Stimulated activated naive B cell treated with anti-CD40 and anti-IgM and Interleukin-4, amounts not matched to agents 10 μg/mL and 1 μg/mL and 100 μg/mL, for 72 hours (primary cell): ENCODE measurements around the gene HYAL1.

Source experiments
- ATAC-seq, 2 donors: fragments of 150-1000 bp; cut with Tn5 transposase; replicated peaks; 2 replicates each; pipeline ENCODE4 v1.10.0; 2021; ENCODE audit warnings: moderate library complexity in 1 of 2
- DNase-seq: peaks from one replicate; pipeline ENCODE4 v3.0.0; 2021
- H3K27ac Mint-ChIP-seq: one replicate; pipeline ENCODE4 v1.8.0; 2022; ENCODE audit warnings: mild to moderate bottlenecking, mixed read lengths
- H3K27me3 Mint-ChIP-seq, 2 donors: one replicate each; pipeline ENCODE4 v1.8.0; 2022; ENCODE audit warnings: mixed read lengths in 2 of 2
- H3K36me3 Mint-ChIP-seq, 2 donors: one replicate each; pipeline ENCODE4 v1.8.0; 2022; ENCODE audit warnings: mixed read lengths in 2 of 2, mild to moderate bottlenecking in 1 of 2
- H3K4me1 Mint-ChIP-seq, 2 donors: one replicate each; pipeline ENCODE4 v1.8.0; 2022; ENCODE audit warnings: mixed read lengths in 2 of 2, mild to moderate bottlenecking in 1 of 2
- H3K4me3 Mint-ChIP-seq, 2 donors: one replicate each; pipeline ENCODE4 v1.8.0; 2022; ENCODE audit warnings: mild to moderate bottlenecking in 2 of 2, mixed read lengths in 2 of 2, moderate library complexity in 1 of 2
- H3K9me3 Mint-ChIP-seq, 2 donors: one replicate each; pipeline ENCODE4 v1.8.0; 2022; ENCODE audit warnings: mixed read lengths in 2 of 2, mild to moderate bottlenecking in 1 of 2

HYAL1 gene

DNA sequence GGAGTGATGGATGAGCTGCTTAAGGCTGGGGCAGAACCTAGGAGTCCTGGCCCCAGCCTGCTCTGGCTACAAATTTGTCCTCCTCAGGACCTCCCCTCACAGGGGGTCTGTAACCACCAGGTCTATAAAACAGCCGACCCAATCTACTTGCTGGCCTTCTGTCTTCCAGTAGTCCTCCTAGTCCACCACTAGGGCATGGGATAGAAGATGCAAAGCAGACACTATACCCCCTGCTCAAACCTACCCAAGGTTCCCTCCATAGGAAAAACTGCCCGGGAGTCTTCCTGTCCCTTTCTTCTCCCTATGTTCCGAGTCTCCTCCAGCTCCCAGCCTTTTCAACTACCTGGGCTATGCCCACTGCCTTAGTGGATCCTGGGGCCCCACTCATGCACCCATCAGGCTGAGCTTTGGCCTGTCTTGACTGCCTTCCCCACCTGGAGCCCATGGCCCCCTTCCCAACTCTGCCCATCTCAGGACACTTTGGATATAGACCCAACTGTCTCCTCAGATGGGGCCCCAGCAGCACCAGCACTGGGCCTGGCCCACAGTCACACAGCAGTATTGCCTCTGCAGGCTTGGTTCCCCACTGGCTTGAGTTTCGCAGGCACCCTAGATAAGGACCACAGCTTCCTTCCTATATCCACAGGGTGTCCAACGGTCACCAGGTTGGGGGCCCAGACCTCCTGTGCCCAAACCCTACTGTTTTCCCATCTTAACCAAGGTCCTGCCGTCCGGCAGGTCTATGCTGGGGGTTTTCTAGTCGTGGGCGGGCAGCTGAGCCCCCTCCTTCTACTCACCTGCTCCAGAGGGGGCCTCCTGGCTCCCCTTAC lies 5.3 kb downstream of the HYAL1 start:
- H3K9me3 Mint-ChIP-seq = no peaks in the 10 kb centered on the region
- no peaks in the 10 kb centered on the region for H3K27me3 Mint-ChIP-seq
- peaks cover 14 to 21% of the 10 kb centered on the region in 2 donors for H3K36me3 Mint-ChIP-seq
- H3K4me1 Mint-ChIP-seq = peaks cover 26 to 43% of the 10 kb centered on the region in 2 donors
- DNase-seq = no peak
- ATAC-seq = no peak
- H3K27ac Mint-ChIP-seq = peak overlapping the region; percentile 100
- H3K4me3 Mint-ChIP-seq = peak overlapping the region; percentile 98

DNA sequence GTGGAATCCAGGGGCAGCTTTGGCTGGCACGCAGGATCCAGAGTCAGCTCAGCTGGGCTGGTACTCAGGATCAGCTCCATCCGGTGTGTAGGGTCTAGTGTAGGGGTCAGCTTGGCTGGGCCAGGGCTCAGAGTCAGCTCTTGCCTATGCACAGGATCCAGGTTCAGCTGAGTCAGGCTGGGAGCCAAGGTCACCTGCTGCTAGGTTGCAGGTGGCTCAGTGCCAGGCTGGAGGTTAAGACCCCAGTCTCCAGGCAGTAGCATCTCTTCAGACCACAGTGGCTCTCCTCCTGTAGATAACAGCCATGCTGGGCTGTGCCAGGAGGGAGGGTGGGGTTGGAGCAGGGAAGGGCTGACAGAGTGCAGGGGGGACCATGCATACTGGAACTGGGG lies 6.0 kb downstream of the HYAL1 start:
- peak overlapping the region; percentile 81 for H3K27ac Mint-ChIP-seq
- DNase-seq (no peak), ATAC-seq (no peak)
- H3K27me3 Mint-ChIP-seq = no peaks in the 10 kb centered on the region
- H3K36me3 Mint-ChIP-seq = peaks cover 14 to 28% of the 10 kb centered on the region in 2 donors
- peaks cover 32 to 51% of the 10 kb centered on the region in 2 donors for H3K4me1 Mint-ChIP-seq
- peak overlapping the region in 1 of 2 donors; percentile 34 for H3K4me3 Mint-ChIP-seq
- H3K9me3 Mint-ChIP-seq = no peaks in the 10 kb centered on the region

DNA sequence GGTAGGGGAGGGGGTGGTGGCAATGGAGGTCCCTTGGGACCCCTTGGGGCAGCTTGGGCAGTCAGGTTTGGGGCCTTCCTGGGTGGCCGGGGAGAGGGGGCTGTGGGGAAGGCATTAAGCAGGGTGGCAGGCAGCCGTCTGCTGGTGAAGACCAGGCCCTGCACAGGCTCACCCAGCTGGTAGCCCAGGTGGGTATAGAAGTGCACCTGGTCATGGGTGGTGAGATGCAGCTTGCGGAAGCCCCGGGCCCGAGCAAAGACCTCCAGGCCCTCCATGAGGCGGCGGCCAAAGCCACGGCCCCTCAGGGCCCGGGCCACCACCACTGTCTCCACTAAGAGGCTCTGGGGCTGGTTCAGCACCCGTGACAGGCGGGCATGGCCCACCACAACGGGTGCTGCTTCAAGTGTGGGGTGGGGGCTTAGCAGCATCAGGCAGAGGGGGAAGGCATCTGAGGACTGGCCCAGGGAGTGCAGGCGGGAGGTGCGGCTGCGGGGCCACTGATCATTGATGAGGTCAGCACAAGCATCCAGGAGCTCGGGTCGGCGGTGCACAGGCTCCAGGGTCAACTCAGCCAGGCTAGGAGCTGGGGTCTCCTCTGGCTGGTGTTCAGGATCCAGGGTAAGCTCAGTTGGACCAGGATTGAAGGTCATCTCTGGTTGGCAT lies 6.5 kb downstream of the HYAL1 start:
- Mint-ChIP-seq H3K27ac (peak overlapping the region; percentile 81), H3K27me3 (no peaks in the 10 kb centered on the region), H3K9me3 (no peaks in the 10 kb centered on the region), H3K36me3 (peaks cover 14 to 29% of the 10 kb centered on the region in 2 donors), H3K4me3 (peak overlapping the region in 1 of 2 donors; percentile 40), H3K4me1 (peaks cover 31 to 52% of the 10 kb centered on the region in 2 donors)
- DNase-seq (no peak), ATAC-seq (no peak)

DNA sequence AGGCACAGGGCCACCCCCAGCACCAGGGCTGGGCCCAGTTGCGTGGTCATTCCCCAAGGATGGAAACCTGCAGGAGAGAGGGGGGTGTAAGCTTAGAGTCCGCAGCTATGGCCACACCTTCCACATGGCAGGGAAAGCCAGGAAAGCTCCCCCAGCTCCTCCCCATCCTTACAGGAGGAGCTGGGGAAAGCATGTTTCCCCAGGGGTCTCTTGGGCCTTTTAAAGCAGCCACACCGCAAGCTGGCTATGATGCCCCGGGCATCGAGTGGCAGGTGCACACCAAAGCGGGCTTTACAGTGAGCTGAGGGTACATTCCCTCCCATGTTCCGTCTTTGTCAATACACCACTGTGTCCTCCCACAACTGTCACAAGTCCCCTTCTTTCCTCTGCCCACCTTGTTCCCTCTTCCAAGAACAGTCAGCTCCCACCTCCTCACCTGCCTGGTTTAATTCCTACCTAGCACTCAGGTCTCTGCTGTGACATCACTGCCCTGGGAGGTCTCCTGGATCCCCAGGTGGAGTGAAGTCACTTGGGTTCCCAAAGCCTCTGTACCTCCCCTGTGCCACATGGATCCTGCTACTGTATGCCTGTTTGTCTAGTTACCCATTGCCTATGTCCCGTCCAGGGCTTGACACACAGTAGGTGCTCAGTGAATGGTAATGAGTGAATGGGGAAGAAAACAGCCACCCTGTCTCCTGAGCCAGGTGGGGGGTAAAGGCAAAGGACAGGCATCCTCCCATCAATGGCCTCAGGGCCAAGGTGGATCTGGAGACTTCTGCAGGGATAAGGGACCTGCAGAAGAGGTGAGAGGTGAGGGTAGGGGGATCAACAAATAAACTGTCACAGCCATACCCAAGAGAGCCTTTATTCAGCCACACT lies 7.6 kb downstream of the HYAL1 start:
- no peaks in the 10 kb centered on the region for H3K27me3 Mint-ChIP-seq
- peaks cover 20 to 35% of the 10 kb centered on the region in 2 donors for H3K36me3 Mint-ChIP-seq
- no peak for ATAC-seq
- peaks cover 31 to 56% of the 10 kb centered on the region in 2 donors for H3K4me1 Mint-ChIP-seq
- H3K4me3 Mint-ChIP-seq = no peak overlapping the region
- no peak for DNase-seq
- H3K9me3 Mint-ChIP-seq = no peaks in the 10 kb centered on the region
- H3K27ac Mint-ChIP-seq = peak overlapping the region; percentile 37

DNA sequence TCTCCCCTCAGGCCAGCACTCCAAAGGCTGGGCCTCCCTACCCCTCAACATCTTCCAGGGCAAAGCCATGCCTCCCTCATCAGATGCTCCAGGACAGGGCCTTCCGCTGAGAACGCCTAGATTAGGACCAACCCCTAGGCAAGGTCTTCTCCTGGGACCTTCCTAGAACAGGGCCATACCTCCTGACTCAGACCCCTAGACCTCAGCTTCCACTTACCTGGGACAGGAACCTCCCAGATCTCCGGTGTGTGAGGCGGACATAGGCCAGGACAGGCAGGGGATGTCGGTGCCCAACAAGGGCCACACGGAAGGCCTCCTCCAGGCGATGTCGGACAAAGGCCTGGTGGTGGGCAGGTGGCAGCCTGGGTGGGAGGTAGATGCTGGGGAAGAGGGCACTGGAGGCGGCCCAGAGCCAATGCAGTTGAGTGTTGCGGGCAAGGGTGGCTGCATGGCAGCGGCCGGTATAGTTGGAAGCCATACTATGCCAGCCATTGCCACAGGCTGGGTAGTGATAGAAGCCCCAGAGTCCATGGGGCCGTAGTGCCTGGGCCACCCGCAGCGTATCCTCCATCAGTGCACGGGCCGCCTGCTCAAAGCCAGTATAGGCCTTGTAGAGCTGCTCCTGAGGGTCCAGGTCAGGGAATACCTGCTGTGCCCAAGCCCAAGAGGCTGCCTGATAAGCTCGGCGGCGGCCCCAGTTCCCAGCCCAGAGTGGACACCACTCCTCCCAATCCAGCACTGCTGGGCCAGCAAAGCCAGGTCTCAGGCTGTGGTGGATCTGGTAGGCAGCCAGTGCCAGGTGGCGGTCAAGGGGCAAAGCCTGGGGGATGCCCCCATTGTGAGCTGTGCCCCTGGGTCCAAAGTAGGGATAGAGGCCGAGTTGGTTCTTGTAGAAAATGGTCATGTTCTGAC lies 8.6 kb downstream of the HYAL1 start:
- Mint-ChIP-seq H3K27ac (no peak overlapping the region), H3K9me3 (no peaks in the 10 kb centered on the region), H3K4me3 (no peak overlapping the region), H3K27me3 (no peaks in the 10 kb centered on the region), H3K4me1 (peaks cover 28 to 51% of the 10 kb centered on the region in 2 donors), H3K36me3 (peaks cover 22 to 36% of the 10 kb centered on the region in 2 donors)
- ATAC-seq (no peak), DNase-seq (no peak)

DNA sequence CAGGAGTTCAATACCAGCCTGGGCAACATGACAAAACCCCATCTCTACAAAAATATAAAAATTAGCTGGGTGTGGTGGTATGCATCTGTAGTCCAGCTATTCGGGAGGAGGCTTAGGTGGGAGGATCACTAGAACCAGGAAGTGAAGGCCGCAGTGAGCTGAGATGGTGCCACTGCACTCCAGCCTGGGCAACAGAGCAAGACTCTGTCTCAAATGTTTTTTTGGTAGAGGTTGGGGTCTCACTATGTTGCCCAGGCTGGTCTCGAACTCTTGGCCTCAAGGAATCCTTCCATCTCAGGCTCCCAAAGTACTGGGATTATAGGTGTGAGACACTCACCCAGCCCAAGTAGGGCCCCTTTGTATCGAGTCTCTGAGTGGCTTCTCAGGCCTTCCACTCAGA lies 9.3 kb downstream of the HYAL1 start:
- no peaks in the 10 kb centered on the region for H3K9me3 Mint-ChIP-seq
- H3K4me3 Mint-ChIP-seq = no peak overlapping the region
- peaks cover 27 to 50% of the 10 kb centered on the region in 2 donors for H3K4me1 Mint-ChIP-seq
- no peaks in the 10 kb centered on the region for H3K27me3 Mint-ChIP-seq
- ATAC-seq (no peak), DNase-seq (no peak)
- peaks cover 25 to 40% of the 10 kb centered on the region in 2 donors for H3K36me3 Mint-ChIP-seq
- H3K27ac Mint-ChIP-seq = no peak overlapping the region

DNA sequence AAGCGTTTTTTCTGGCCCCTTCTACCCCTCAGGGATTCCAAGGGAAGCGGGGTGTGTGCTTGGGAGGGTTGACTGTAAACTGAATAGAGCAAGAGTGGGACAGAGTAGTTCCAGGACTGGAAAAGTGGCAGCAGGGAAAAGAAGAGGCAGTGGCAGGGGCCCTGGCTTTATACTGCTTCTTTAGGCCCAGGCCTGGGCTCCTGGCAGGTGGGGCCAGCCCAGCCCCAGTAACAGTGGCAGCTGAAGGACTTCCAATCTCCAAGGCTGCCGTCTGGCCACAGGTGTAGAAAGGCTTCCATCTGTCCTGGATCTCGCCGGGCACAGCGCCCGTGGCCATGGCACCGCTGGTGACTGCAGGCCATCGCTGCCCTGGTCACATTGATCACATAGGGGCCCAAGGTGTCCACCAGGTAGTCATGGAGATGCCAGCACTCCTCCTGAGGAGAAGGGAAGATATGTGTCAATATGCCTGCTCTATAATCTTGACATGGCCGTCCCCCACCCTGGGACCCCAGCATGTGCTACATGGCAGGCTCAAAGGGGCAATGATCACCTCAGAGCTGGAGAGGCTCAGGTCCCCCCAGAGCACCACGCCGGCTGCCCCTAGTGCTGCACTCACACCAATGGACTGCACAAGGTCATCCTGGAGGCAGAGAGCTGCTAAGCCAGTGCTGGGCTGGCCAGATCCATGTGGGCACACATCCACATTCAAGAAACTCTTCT lies 10.1 kb downstream of the HYAL1 start:
- H3K4me1 Mint-ChIP-seq = peaks cover 25 to 47% of the 10 kb centered on the region in 2 donors
- H3K27ac Mint-ChIP-seq = peak overlapping the region; percentile 96
- H3K36me3 Mint-ChIP-seq = peaks cover 32 to 46% of the 10 kb centered on the region in 2 donors
- no peaks in the 10 kb centered on the region for H3K9me3 Mint-ChIP-seq
- ATAC-seq (no peak), DNase-seq (no peak)
- H3K27me3 Mint-ChIP-seq = no peaks in the 10 kb centered on the region
- H3K4me3 Mint-ChIP-seq = peak overlapping the region; percentile 89 to 96

DNA sequence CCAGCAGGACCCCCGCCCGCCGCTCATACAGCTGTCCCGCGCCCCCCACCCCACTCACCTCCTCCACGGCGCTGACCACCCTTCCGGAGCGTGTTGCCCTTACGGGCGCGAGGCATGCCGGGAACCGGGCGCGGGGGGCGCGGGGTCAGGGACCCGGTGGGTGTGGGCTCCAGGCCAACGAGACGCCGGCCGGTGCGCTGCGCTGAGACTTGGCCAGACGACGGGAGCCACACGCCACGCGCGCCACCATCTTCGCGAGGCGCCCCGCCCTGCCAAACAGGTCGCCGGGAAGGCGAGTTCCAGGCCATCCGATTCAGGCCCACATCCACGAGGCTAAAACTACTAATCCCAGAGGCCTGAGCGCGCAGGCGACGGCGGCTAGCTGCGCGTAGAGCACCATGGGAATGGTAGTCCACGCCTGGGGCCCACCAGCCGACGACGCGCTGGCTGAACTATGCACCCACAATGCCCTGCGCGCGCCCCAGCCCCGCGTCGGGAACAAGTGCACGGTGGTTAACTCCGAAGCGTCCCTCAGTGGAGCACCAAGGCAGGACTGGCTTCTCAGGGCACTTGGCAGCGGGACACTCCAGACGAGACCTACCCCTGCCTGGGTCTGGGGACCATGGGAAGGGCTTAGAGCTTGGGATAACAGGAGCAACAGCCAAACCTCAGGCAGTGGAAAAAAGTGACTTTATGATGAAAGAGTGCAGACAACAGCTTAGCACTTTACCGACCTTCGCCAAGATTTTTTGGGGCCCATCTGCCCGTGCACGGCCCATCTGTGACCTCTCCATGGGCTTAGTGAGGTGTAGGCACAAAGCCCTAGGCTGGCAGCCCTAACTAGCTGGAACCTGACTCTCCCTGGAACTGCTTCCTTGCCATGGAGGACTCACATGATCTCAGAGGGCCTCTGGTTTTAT lies 11.0 kb downstream of the HYAL1 start, which contains the start of gene IFRD2:
Gene IFRD2 (minus strand): TSS at position 271 of the 920 bp plus-strand sequence. CDS start 155 bp downstream, at position 116.
- H3K27me3 Mint-ChIP-seq = no peaks in the 10 kb centered on the region
- H3K9me3 Mint-ChIP-seq = no peaks in the 10 kb centered on the region
- DNase-seq (peak; percentile 95), ATAC-seq (peak; percentile 98)
- H3K36me3 Mint-ChIP-seq = peaks cover 31 to 52% of the 10 kb centered on the region in 2 donors
- peak within 1 kb of the TSS; percentile 96 for H3K27ac Mint-ChIP-seq
- H3K4me1 Mint-ChIP-seq = peaks cover 22 to 39% of the 10 kb centered on the region in 2 donors
- peak within 1 kb of the TSS; percentile 89 to 96 for H3K4me3 Mint-ChIP-seq

DNA sequence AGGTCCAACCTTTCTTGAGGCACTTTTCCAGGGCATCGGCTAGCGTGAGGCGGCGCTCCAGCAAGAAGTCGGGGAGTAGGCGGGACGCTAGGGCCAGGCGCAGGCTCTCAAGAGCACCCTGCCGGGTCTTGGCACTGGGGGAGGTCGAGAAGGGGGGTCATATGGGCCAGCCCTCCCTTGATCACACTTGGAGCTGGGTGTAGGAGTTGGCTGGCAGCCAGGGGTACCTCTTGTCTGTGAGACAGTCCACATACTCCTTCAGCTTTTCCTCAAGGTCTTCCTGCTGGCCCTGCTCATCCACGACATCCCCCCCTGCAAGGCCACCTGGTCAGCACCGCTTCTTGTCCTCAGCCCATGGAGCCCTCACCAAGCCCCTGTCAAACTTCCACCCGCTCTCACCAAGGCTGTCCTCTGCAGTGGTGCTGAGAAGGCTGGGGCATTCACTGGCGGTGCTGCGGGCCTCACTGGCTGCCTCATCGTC lies 13.2 kb downstream of the HYAL1 start:
- H3K4me1 Mint-ChIP-seq = peaks cover 20 to 24% of the 10 kb centered on the region in 2 donors
- H3K27ac Mint-ChIP-seq = no peak overlapping the region
- no peaks in the 10 kb centered on the region for H3K27me3 Mint-ChIP-seq
- no peaks in the 10 kb centered on the region for H3K9me3 Mint-ChIP-seq
- H3K4me3 Mint-ChIP-seq = peak overlapping the region; percentile 16 to 96
- ATAC-seq = no peak
- H3K36me3 Mint-ChIP-seq = peaks cover 29 to 49% of the 10 kb centered on the region in 2 donors
- DNase-seq = no peak

DNA sequence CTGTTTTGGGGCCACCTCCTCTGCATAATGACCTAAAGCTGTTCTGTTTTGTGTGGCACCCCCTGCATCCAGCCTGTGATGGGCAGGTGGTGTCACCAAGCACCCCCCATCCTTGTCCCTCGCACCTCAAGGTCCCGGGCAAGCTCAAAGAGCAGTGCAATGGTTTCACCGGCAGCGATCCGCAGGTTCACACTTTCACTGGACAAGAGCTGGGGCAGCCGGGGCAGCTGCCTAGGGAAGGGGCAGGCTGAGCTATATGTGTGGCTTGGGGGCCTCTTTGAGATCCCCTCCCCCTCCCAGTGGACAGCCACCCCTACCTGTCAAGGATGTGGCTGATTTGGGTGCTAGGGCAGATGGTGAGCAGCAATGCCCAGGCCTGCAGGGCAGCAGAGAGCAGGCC lies 14.2 kb downstream of the HYAL1 start:
- no peak for DNase-seq
- peaks cover 20 to 24% of the 10 kb centered on the region in 2 donors for H3K4me1 Mint-ChIP-seq
- H3K4me3 Mint-ChIP-seq = peak overlapping the region in 1 of 2 donors; percentile 32
- no peak for ATAC-seq
- no peaks in the 10 kb centered on the region for H3K27me3 Mint-ChIP-seq
- H3K9me3 Mint-ChIP-seq = no peaks in the 10 kb centered on the region
- no peak overlapping the region for H3K27ac Mint-ChIP-seq
- peaks cover 30 to 49% of the 10 kb centered on the region in 2 donors for H3K36me3 Mint-ChIP-seq

DNA sequence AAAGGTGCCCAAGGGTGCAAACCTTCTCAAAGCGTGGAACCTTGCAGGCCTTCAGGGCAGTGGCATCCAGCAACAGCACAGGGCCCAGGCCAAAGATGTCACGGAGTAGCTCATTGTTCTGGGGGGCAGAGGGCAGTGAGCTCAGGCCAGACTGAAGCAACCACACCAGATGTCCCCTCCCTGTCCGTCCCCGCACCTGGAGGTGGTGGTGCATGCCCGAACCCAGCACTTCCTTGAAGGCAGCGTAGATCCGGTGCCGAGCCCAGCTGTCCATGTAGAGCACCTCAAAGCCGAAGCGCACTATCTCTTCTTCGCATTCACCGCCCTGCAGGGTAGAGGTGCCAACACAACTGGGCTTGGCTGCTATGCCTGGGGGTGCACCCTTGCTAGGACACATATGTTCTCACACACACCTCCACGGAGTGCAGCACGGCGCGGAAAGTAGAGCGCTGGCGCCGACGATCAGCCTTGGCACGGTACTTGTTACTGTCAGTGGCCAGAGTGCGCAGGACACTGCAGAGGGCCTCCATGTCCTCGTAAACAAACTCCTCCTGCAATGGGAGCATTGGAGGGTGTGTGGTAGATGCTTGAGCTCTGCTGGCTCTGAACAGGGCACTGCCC lies 14.9 kb downstream of the HYAL1 start:
- Mint-ChIP-seq H3K36me3 (peaks cover 30 to 49% of the 10 kb centered on the region in 2 donors), H3K9me3 (no peaks in the 10 kb centered on the region), H3K27me3 (no peaks in the 10 kb centered on the region), H3K4me3 (no peak overlapping the region), H3K27ac (no peak overlapping the region), H3K4me1 (peaks cover 18 to 24% of the 10 kb centered on the region in 2 donors)
- ATAC-seq = no peak
- DNase-seq = no peak
